HepG2 (cell line): ENCODE measurements around the gene SMIM22. TPM values are rescaled to one million over a fixed set of nuclear protein-coding genes. Genes with fewer than 3 reads are reported as not detected.

Experiments used
- FOXA1 ChIP-seq, 2 experiments: fragments of 450-650 bp in 1 of 2; sonication (generic) in 1 of 2; formaldehyde crosslinking in 1 of 2; IDR thresholded peaks; 2 replicates each; pipeline versions ENCODE4 v1.4.0 to v1.6.1; 2016 to 2020; ENCODE audit warnings: missing genetic modification reagents in 1 of 2
- GATAD1 ChIP-seq: IDR thresholded peaks from 2 replicates; pipeline ENCODE4 v1.6.1; 2016; ENCODE audit warnings: missing genetic modification reagents, missing compliant biosample characterization
- MAZ ChIP-seq, 2 experiments: sonication (generic) in 1 of 2; formaldehyde crosslinking in 1 of 2; IDR thresholded peaks; 2 replicates each; pipeline versions ENCODE4 v1.5.0 to v1.6.1; 2012 to 2020; ENCODE audit warnings: low read depth in 2 of 2, mild to moderate bottlenecking in 2 of 2, borderline replicate concordance in 1 of 2, improper control_type of control experiment in 1 of 2, low read length in 1 of 2, missing genetic modification reagents in 1 of 2, moderate library complexity in 1 of 2
- PHF21A ChIP-seq: sonication (generic); formaldehyde crosslinking; IDR thresholded peaks from 2 replicates; pipeline ENCODE4 v1.5.0; 2020; ENCODE audit warnings: mild to moderate bottlenecking, missing genetic modification reagents
- SIN3B ChIP-seq: fragments of 150-350 bp; IDR thresholded peaks from 2 replicates; pipeline ENCODE4 v1.6.1; 2014; ENCODE audit warnings: low read length
- SMARCC2 ChIP-seq: fragments of 450-650 bp; IDR thresholded peaks from 2 replicates; pipeline ENCODE4 v1.6.1; 2017; ENCODE audit warnings: antibody characterized with exemption, mild to moderate bottlenecking
- STAT5B ChIP-seq: sonication (generic); formaldehyde crosslinking; IDR thresholded peaks from 2 replicates; pipeline ENCODE4 v1.4.0; 2020; ENCODE audit warnings: missing genetic modification reagents
- TEAD3 ChIP-seq: optimal IDR thresholded peaks from 2 replicates; pipeline ENCODE3; 2016; ENCODE audit warnings: borderline replicate concordance
- THYN1 ChIP-seq: sonication (generic); formaldehyde crosslinking; IDR thresholded peaks from 2 replicates; pipeline ENCODE4 v1.8.1; 2023; ENCODE audit warnings: low read depth, mild to moderate bottlenecking, moderate library complexity, missing genetic modification reagents, borderline replicate concordance
- ZBTB20 ChIP-seq: sonication (generic); formaldehyde crosslinking; IDR thresholded peaks from 2 replicates; pipeline ENCODE4 v1.8.1; 2023; ENCODE audit warnings: missing genetic modification reagents, low read depth, mild to moderate bottlenecking, borderline replicate concordance
- ZBTB8A ChIP-seq: sonication (generic); formaldehyde crosslinking; IDR thresholded peaks from 2 replicates; pipeline ENCODE4 v1.4.0; 2020; ENCODE audit warnings: mild to moderate bottlenecking, low read depth, missing genetic modification reagents, borderline replicate concordance
- ZFX ChIP-seq: sonication (generic); formaldehyde crosslinking; IDR thresholded peaks from 2 replicates; pipeline ENCODE4 v1.4.0; 2020; ENCODE audit warnings: mild to moderate bottlenecking, low read depth, missing genetic modification reagents, moderate library complexity
- ZNF670 ChIP-seq: sonication (generic); formaldehyde crosslinking; IDR thresholded peaks from 2 replicates; pipeline ENCODE4 v1.8.0; 2022; ENCODE audit warnings: mild to moderate bottlenecking, missing genetic modification reagents, borderline replicate concordance
- ZSCAN30 ChIP-seq: sonication (generic); formaldehyde crosslinking; IDR thresholded peaks from 2 replicates; pipeline ENCODE4 v1.5.0; 2020; ENCODE audit warnings: mild to moderate bottlenecking, missing genetic modification reagents
- polyA plus RNA-seq, 8 experiments: library from polyadenylated mRNA; depleted of rRNA in 3 of 8; stranded (reverse) in 7 of 8; unstranded in 1 of 8; fragments of >200 nt; fragmentation: Illumina TruSeq in 4 of 8; extraction: Trizol in 4 of 8; gene quantifications; 2 replicates each; pipeline versions ENCODE4 v1.2.1 to v1.2.3, GENCODE V29; 2011 to 2016; ENCODE audit warnings: low read depth in 4 of 8, missing spikeins in 1 of 8, mixed read lengths in 1 of 8; ENCODE audit not compliant: insufficient read depth in 1 of 8
- total RNA-seq, 5 experiments: library from RNA; depleted of rRNA; stranded (reverse); fragments of >200 nt; fragmentation: Illumina TruSeq; extraction: Trizol; gene quantifications; 2 replicates each; pipeline ENCODE4 v1.2.3, GENCODE V29; 2016; ENCODE audit warnings: low read depth in 1 of 5
- TF ChIP-seq, protein P1 (sequence below), 2 experiments: sonication (generic) in 1 of 2; formaldehyde crosslinking in 1 of 2; IDR thresholded peaks; 2 replicates each; pipeline versions ENCODE4 v1.4.0 to v1.6.1; 2016 to 2020; ENCODE audit warnings: borderline replicate concordance in 1 of 2, low read depth in 1 of 2, mild to moderate bottlenecking in 1 of 2, missing genetic modification reagents in 1 of 2
- TF ChIP-seq, protein P2 (sequence below): sonication (generic); formaldehyde crosslinking; IDR thresholded peaks from 2 replicates; pipeline ENCODE4 v1.4.0; 2020; ENCODE audit warnings: missing genetic modification reagents
- TF ChIP-seq, protein P3 (sequence below): IDR thresholded peaks from 2 replicates; pipeline ENCODE4 v1.6.1; 2016; ENCODE audit warnings: low read depth, borderline replicate concordance
- TF ChIP-seq, protein P4 (sequence below): sonication (generic); formaldehyde crosslinking; IDR thresholded peaks from 2 replicates; pipeline ENCODE4 v1.8.1; 2023; ENCODE audit warnings: mild to moderate bottlenecking, missing genetic modification reagents, borderline replicate concordance
- TF ChIP-seq, protein P5 (sequence below): sonication (generic); formaldehyde crosslinking; IDR thresholded peaks from 2 replicates; pipeline ENCODE4 v1.4.0; 2020; ENCODE audit warnings: mild to moderate bottlenecking, missing genetic modification reagents

The SMIM22 gene
- total and polyA plus RNA-seq, 2 of the 13 experiments (the other 11 are each of a cell fraction or from before 2014, with no cell fraction given): not detected

DNA sequence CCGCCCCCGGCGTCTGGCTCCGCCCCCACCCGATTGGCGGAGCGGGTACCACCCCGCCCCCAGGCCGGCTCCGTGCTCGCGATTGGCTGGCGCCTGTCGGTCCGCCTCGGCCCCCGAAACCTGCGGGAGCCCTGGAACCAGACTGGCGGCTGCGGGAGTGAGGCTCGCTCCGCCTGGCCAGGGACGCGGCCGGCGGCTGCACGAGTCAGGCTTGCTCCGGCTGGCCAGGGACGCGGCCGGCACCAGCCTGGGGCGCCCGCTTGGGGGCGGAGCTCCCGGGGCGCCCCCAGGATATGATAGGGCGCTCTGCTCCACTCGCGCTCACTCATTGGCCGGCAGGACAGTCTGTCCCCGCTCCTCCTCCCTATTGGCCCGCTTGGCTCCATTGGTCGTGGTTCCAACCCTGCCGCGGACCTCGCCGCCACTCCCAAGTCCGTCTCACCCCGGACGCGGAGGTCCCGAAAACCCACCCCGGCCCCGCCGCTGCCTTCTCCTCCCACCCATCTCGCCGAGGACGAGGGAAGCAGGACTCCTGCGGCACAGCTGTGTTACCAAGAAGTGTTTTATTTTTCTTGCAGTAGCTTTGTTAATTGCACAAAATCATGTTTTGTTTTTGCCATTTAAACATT lies 7.6 kb downstream of the SMIM22 start (continued):
- TF ChIP-seq THYN1 (CRISPR knock-in tag) (no peak), TEAD3 (CRISPR knock-in tag) (no peak), ZFX (CRISPR knock-in tag) (no peak), FOXA1 (IDR thresholded peaks at IDR 0.05) (no peak), FOXA1 (CRISPR knock-in tag; IDR thresholded peaks at IDR 0.05) (no peak), GATAD1 (CRISPR knock-in tag) (no peak), ZBTB8A (peak; percentile 79; the same call in 1 of the 2 replicates), SMARCC2 (no peak), ZBTB20 (CRISPR knock-in tag) (no peak), ZNF670 (CRISPR knock-in tag) (no peak), ZSCAN30 (CRISPR knock-in tag) (no peak), STAT5B (no peak), SIN3B (no peak), MAZ (IDR thresholded peaks at IDR 0.05; ENCODE audit: borderline replicate concordance, low read depth, low read length) (peak; percentile 51; the same call in 1 of the 2 replicates), MAZ (CRISPR knock-in tag; IDR thresholded peaks at IDR 0.05; ENCODE audit: low read depth) (peak; percentile 60; the same call in 1 of the 2 replicates), PHF21A (CRISPR knock-in tag) (no peak; the same call in 1 of the 2 replicates)
- TF ChIP-seq, protein P1, sequence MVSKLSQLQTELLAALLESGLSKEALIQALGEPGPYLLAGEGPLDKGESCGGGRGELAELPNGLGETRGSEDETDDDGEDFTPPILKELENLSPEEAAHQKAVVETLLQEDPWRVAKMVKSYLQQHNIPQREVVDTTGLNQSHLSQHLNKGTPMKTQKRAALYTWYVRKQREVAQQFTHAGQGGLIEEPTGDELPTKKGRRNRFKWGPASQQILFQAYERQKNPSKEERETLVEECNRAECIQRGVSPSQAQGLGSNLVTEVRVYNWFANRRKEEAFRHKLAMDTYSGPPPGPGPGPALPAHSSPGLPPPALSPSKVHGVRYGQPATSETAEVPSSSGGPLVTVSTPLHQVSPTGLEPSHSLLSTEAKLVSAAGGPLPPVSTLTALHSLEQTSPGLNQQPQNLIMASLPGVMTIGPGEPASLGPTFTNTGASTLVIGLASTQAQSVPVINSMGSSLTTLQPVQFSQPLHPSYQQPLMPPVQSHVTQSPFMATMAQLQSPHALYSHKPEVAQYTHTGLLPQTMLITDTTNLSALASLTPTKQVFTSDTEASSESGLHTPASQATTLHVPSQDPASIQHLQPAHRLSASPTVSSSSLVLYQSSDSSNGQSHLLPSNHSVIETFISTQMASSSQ (IDR thresholded peaks at IDR 0.05; ENCODE audit: low read depth): no peak
- TF ChIP-seq, protein P1 (CRISPR knock-in tag; IDR thresholded peaks at IDR 0.05; ENCODE audit: borderline replicate concordance): no peak
- TF ChIP-seq, protein P2, sequence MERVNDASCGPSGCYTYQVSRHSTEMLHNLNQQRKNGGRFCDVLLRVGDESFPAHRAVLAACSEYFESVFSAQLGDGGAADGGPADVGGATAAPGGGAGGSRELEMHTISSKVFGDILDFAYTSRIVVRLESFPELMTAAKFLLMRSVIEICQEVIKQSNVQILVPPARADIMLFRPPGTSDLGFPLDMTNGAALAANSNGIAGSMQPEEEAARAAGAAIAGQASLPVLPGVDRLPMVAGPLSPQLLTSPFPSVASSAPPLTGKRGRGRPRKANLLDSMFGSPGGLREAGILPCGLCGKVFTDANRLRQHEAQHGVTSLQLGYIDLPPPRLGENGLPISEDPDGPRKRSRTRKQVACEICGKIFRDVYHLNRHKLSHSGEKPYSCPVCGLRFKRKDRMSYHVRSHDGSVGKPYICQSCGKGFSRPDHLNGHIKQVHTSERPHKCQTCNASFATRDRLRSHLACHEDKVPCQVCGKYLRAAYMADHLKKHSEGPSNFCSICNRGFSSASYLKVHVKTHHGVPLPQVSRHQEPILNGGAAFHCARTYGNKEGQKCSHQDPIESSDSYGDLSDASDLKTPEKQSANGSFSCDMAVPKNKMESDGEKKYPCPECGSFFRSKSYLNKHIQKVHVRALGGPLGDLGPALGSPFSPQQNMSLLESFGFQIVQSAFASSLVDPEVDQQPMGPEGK (CRISPR knock-in tag): peak; percentile 56
- TF ChIP-seq, protein P3, sequence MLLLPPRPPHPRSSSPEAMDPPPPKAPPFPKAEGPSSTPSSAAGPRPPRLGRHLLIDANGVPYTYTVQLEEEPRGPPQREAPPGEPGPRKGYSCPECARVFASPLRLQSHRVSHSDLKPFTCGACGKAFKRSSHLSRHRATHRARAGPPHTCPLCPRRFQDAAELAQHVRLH (CRISPR knock-in tag): no peak
- TF ChIP-seq, protein P4, sequence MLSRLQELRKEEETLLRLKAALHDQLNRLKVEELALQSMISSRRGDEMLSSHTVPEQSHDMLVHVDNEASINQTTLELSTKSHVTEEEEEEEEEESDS (CRISPR knock-in tag): no peak
- TF ChIP-seq, protein P5, sequence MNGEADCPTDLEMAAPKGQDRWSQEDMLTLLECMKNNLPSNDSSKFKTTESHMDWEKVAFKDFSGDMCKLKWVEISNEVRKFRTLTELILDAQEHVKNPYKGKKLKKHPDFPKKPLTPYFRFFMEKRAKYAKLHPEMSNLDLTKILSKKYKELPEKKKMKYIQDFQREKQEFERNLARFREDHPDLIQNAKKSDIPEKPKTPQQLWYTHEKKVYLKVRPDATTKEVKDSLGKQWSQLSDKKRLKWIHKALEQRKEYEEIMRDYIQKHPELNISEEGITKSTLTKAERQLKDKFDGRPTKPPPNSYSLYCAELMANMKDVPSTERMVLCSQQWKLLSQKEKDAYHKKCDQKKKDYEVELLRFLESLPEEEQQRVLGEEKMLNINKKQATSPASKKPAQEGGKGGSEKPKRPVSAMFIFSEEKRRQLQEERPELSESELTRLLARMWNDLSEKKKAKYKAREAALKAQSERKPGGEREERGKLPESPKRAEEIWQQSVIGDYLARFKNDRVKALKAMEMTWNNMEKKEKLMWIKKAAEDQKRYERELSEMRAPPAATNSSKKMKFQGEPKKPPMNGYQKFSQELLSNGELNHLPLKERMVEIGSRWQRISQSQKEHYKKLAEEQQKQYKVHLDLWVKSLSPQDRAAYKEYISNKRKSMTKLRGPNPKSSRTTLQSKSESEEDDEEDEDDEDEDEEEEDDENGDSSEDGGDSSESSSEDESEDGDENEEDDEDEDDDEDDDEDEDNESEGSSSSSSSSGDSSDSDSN (CRISPR knock-in tag): no peak; the same call in 1 of the 2 replicates
